ENCODE results near the gene MAGEA9B. TPM values are rescaled to one million over a fixed set of nuclear protein-coding genes. Genes with fewer than 3 reads are reported as not detected.
"Not testable (repeated sequence)": the region's sequence is repeated elsewhere in the genome, so short reads cannot be mapped to it uniquely, and the experiment has no call there.

Gene MAGEA9B
- total and polyA plus RNA-seq, 4 experiments from 2014 or later, result not detected

- peak within 1 kb of the TSS; percentile 90 to 100 (median 99) for H3K27ac Mint-ChIP-seq
- peaks cover 11% of the 10 kb centered on the region for H3K4me1 ChIP-seq (ENCODE audit: insufficient read depth, low read length)
- no peaks in the 10 kb centered on the region for H3K27me3 ChIP-seq (ENCODE audit: insufficient read depth, low read length)
- peak within 1 kb of the TSS; percentile 99 for H3K27ac ChIP-seq (ENCODE audit: low read depth, low read length)
- intact Hi-C loops (cut with micrococcal nuclease), result loop anchor here (1.0 kb wide), 3 partner anchors 15 to 37 kb away; no protein-coding TSS in a partner anchor
- peaks cover 0 to 4% (median 0%) of the 10 kb centered on the region in 8 donors for H3K9me3 Mint-ChIP-seq
- H3K36me3 ChIP-seq (ENCODE audit: insufficient read depth, low read length), result no peaks in the 10 kb centered on the region
- H3K36me3 Mint-ChIP-seq, result peaks cover 0 to 11% of the 10 kb centered on the region in 2 donors
- H3K4me3 Mint-ChIP-seq, result peak within 1 kb of the TSS; percentile 89 to 94 (median 92)
- H3K27me3 Mint-ChIP-seq, result no peaks in the 10 kb centered on the region
- peaks cover 6 to 16% (median 12%) of the 10 kb centered on the region in 4 donors for H3K4me1 Mint-ChIP-seq
- POLR2A ChIA-PET (ENCODE audit: partially characterized antibody), result interaction anchor here (0.6 to 4.1 kb wide), 11 partner anchors 11 to 1160 kb away, joined by 3 to 83 read pairs (median 22); partner anchors contain the start of genes EOLA2 and IDS
- peak in 4 of 5 donors; percentile 90 to 97 (median 92) for DNase-seq
- no peaks in the 10 kb centered on the region for H3K9me3 ChIP-seq (ENCODE audit: control insufficient read depth in 1 of 2, low read length in 2 of 2)
- CTCF ChIA-PET (ENCODE audit: partially characterized antibody), result interaction anchor here (1.3 to 2.9 kb wide), 7 partner anchors 13 to 399 kb away, joined by 3 to 56 read pairs (median 20); partner anchors contain the start of genes EOLA2 and IDS
- peak within 1 kb of the TSS; percentile 73 to 89 for H3K4me3 ChIP-seq (ENCODE audit: low read length in 2 of 2)
Measured at GRCh38 chrX:149540621-149541520, 46.4 kb downstream of the MAGEA9B start, which contains the start of gene EOLA1. Gene EOLA1 (plus strand): TSS chrX:149541012. CDS start chrX:149545631, 4,619 bp downstream.

- Mint-ChIP-seq H3K4me3 (peak overlapping the region; percentile 88 to 94 (median 92)), H3K9me3 (peaks cover 0 to 4% (median 0%) of the 10 kb centered on the region in 8 donors), H3K4me1 (peaks cover 6 to 16% (median 12%) of the 10 kb centered on the region in 4 donors), H3K36me3 (peaks cover 0 to 11% of the 10 kb centered on the region in 2 donors), H3K27ac (peak overlapping the region; percentile 90 to 100 (median 99)), H3K27me3 (no peaks in the 10 kb centered on the region)
- H3K9me3 ChIP-seq (ENCODE audit: control insufficient read depth in 1 of 2, low read length in 2 of 2), result no peaks in the 10 kb centered on the region
- peak overlapping the region; percentile 99 for H3K27ac ChIP-seq (ENCODE audit: low read depth, low read length)
- H3K27me3 ChIP-seq (ENCODE audit: insufficient read depth, low read length), result no peaks in the 10 kb centered on the region
- H3K4me1 ChIP-seq (ENCODE audit: insufficient read depth, low read length), result peaks cover 11% of the 10 kb centered on the region
- peak; percentile 83 to 95 (median 87) for DNase-seq
- ChIA-PET CTCF (ENCODE audit: partially characterized antibody) (interaction anchor here (1.2 to 2.9 kb wide), 8 partner anchors 13 to 400 kb away, joined by 3 to 56 read pairs (median 16); partner anchors contain the start of genes EOLA2 and IDS), POLR2A (ENCODE audit: partially characterized antibody) (interaction anchor here (0.9 to 4.1 kb wide), 10 partner anchors 12 to 1159 kb away, joined by 3 to 83 read pairs (median 24); partner anchors contain the start of genes EOLA2, IDS and MTMR1)
- intact Hi-C loops (cut with micrococcal nuclease), result loop anchor here (1.0 kb wide), 3 partner anchors 14 to 36 kb away; no protein-coding TSS in a partner anchor
- H3K4me3 ChIP-seq (ENCODE audit: low read length in 2 of 2), result peak overlapping the region; percentile 73 to 89
- no peaks in the 10 kb centered on the region for H3K36me3 ChIP-seq (ENCODE audit: insufficient read depth, low read length)
Measured at GRCh38 chrX:149540131-149540620, 47.1 kb downstream of the MAGEA9B start.

GRCh38 chrX:149539283-149540130 lies 47.8 kb downstream of the MAGEA9B start:
- peaks cover 11% of the 10 kb centered on the region for H3K4me1 ChIP-seq (ENCODE audit: insufficient read depth, low read length)
- no peaks in the 10 kb centered on the region for H3K27me3 ChIP-seq (ENCODE audit: insufficient read depth, low read length)
- DNase-seq, result peak; percentile 82 to 94 (median 91)
- intact Hi-C loops (cut with micrococcal nuclease), result loop anchor here (1.0 kb wide), 3 partner anchors 13 to 35 kb away; no protein-coding TSS in a partner anchor
- ChIA-PET CTCF (ENCODE audit: partially characterized antibody) (interaction anchor here (1.2 to 2.9 kb wide), 8 partner anchors 12 to 400 kb away, joined by 3 to 56 read pairs (median 16); partner anchors contain the start of genes EOLA2 and IDS), POLR2A (ENCODE audit: partially characterized antibody) (interaction anchor here (0.9 to 4.1 kb wide), 7 partner anchors 11 to 1154 kb away, joined by 5 to 83 read pairs (median 34); partner anchors contain the start of genes EOLA2, IDS and MTMR1)
- Mint-ChIP-seq H3K27ac (peak overlapping the region; percentile 90 to 99 (median 97)), H3K9me3 (peaks cover 0 to 4% (median 0%) of the 10 kb centered on the region in 8 donors), H3K4me3 (peak overlapping the region; percentile 88 to 93 (median 90)), H3K36me3 (peaks cover 0 to 8% of the 10 kb centered on the region in 2 donors), H3K27me3 (no peaks in the 10 kb centered on the region), H3K4me1 (peaks cover 6 to 16% (median 12%) of the 10 kb centered on the region in 4 donors)
- no peaks in the 10 kb centered on the region for H3K9me3 ChIP-seq (ENCODE audit: control insufficient read depth in 1 of 2, low read length in 2 of 2)
- H3K36me3 ChIP-seq (ENCODE audit: insufficient read depth, low read length), result no peaks in the 10 kb centered on the region
- peak overlapping the region in 1 of 2 donors; percentile 67 for H3K4me3 ChIP-seq (ENCODE audit: low read length in 2 of 2)
- H3K27ac ChIP-seq (ENCODE audit: low read depth, low read length), result peak overlapping the region; percentile 64

- H3K36me3 Mint-ChIP-seq; H3K27me3 ChIP-seq (ENCODE audit: insufficient read depth, low read length); H3K27ac ChIP-seq (ENCODE audit: low read depth, low read length); H3K4me3 ChIP-seq (ENCODE audit: low read length in 2 of 2); H3K27ac Mint-ChIP-seq; POLR2A ChIA-PET (ENCODE audit: partially characterized antibody); H3K9me3 Mint-ChIP-seq; CTCF ChIA-PET (ENCODE audit: partially characterized antibody); intact Hi-C loops (cut with micrococcal nuclease); H3K4me3 Mint-ChIP-seq; H3K27me3 Mint-ChIP-seq; H3K36me3 ChIP-seq (ENCODE audit: insufficient read depth, low read length); DNase-seq; H3K9me3 ChIP-seq (ENCODE audit: control insufficient read depth in 1 of 2, low read length in 2 of 2): not testable (repeated sequence)
- H3K4me1 ChIP-seq (ENCODE audit: insufficient read depth, low read length), result peaks cover 11% of the 10 kb centered on the region
- H3K4me1 Mint-ChIP-seq, result peaks cover 6 to 16% (median 12%) of the 10 kb centered on the region in 4 donors
Measured at GRCh38 chrX:149537474-149537873, 49.8 kb downstream of the MAGEA9B start.

GRCh38 chrX:149534926-149535602 lies 52.2 kb downstream of the MAGEA9B start:
- H3K9me3 ChIP-seq (ENCODE audit: control insufficient read depth in 1 of 2, low read length in 2 of 2); H3K27me3 ChIP-seq (ENCODE audit: insufficient read depth, low read length); CTCF ChIA-PET (ENCODE audit: partially characterized antibody); H3K4me1 ChIP-seq (ENCODE audit: insufficient read depth, low read length); H3K4me1 Mint-ChIP-seq; H3K4me3 Mint-ChIP-seq; DNase-seq; intact Hi-C loops (cut with micrococcal nuclease); POLR2A ChIA-PET (ENCODE audit: partially characterized antibody); H3K27me3 Mint-ChIP-seq; H3K36me3 ChIP-seq (ENCODE audit: insufficient read depth, low read length); H3K4me3 ChIP-seq (ENCODE audit: low read length in 2 of 2); H3K36me3 Mint-ChIP-seq; H3K9me3 Mint-ChIP-seq; H3K27ac ChIP-seq (ENCODE audit: low read depth, low read length): not testable (repeated sequence)
- peak overlapping the region in 1 of 7 donors; percentile 8 for H3K27ac Mint-ChIP-seq

- H3K27ac ChIP-seq (ENCODE audit: low read depth, low read length); H3K27ac Mint-ChIP-seq; H3K36me3 Mint-ChIP-seq; H3K4me3 Mint-ChIP-seq; CTCF ChIA-PET (ENCODE audit: partially characterized antibody); H3K27me3 ChIP-seq (ENCODE audit: insufficient read depth, low read length); H3K36me3 ChIP-seq (ENCODE audit: insufficient read depth, low read length); H3K9me3 ChIP-seq (ENCODE audit: control insufficient read depth in 1 of 2, low read length in 2 of 2); POLR2A ChIA-PET (ENCODE audit: partially characterized antibody); DNase-seq; H3K4me3 ChIP-seq (ENCODE audit: low read length in 2 of 2); H3K27me3 Mint-ChIP-seq; intact Hi-C loops (cut with micrococcal nuclease); H3K4me1 Mint-ChIP-seq; H3K4me1 ChIP-seq (ENCODE audit: insufficient read depth, low read length); H3K9me3 Mint-ChIP-seq: not testable (repeated sequence)
Measured at GRCh38 chrX:149533999-149534398, 53.3 kb downstream of the MAGEA9B start.
